ENCODE results near the gene LYSET. TPM values are rescaled to one million over a fixed set of nuclear protein-coding genes. Genes with fewer than 3 reads are reported as not detected.

The LYSET gene
- total RNA-seq, 3 donors from 2014 or later: 10.8 to 14.9 (median 11.4) TPM

DNA sequence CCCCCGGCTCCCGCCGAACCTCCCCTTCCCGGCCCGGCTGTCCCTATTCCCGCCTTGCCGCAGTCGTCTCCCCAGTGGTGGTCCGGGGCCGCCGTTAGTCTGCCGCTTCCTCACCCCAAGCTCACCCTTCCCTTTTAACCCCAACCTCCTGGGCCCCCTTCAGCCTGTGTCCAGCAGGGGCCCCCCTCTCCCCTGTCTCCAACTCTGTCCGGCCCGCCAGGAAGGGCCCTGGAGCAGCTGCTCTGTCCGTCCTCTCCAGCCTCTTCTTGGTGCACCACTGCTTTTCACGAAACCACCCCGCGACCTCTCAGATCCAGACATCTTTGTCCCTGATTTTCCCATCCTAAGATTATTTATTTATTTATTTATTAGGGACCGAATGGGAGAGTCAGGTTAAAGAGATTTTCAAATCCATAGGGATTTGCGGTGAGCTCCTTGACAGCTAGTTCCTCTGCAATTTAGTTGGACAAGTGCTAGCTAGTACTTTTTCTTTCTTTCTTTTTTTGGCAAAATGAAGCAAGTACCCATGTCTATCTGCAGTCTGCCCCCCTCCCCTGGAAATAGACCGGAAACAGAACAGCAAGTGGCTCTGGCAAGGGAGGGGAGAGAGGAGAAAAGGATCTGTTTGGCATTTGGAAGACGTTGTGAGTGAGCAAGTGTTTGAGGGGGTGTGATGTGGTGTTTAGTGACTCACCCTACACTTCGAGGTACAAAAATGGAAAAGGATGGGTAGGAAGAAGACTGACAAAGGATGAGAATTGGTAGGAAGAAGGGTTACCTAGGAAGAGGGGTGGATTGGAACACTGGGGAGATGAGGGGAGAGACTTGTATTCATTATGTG, 22.6 kb downstream of the LYSET start:
- Histone ChIP-seq H3K4me1 (peaks cover 0 to 5% of the 10 kb centered on the region in 2 donors), H3K27me3 (no peaks in the 10 kb centered on the region), H3K36me3 (no peaks in the 10 kb centered on the region), H3K9me3 (no peaks in the 10 kb centered on the region), H3K4me3 (peak overlapping the region; percentile 75 to 84 (median 81)), H3K27ac (peak overlapping the region; percentile 85 to 92)
- DNase-seq (ENCODE audit: low spot score in 2 of 2): no peak
- TF ChIP-seq, protein P1, sequence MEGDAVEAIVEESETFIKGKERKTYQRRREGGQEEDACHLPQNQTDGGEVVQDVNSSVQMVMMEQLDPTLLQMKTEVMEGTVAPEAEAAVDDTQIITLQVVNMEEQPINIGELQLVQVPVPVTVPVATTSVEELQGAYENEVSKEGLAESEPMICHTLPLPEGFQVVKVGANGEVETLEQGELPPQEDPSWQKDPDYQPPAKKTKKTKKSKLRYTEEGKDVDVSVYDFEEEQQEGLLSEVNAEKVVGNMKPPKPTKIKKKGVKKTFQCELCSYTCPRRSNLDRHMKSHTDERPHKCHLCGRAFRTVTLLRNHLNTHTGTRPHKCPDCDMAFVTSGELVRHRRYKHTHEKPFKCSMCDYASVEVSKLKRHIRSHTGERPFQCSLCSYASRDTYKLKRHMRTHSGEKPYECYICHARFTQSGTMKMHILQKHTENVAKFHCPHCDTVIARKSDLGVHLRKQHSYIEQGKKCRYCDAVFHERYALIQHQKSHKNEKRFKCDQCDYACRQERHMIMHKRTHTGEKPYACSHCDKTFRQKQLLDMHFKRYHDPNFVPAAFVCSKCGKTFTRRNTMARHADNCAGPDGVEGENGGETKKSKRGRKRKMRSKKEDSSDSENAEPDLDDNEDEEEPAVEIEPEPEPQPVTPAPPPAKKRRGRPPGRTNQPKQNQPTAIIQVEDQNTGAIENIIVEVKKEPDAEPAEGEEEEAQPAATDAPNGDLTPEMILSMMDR (IDR thresholded peaks at IDR 0.05): no peak
- TF ChIP-seq POLR2AphosphoS5 (IDR thresholded peaks at IDR 0.05) (no peak), POLR2A (IDR thresholded peaks at IDR 0.05) (no peak)
- intact Hi-C loops (cut with DNase I; ENCODE audit: low total_unique reads): no loop called here

DNA sequence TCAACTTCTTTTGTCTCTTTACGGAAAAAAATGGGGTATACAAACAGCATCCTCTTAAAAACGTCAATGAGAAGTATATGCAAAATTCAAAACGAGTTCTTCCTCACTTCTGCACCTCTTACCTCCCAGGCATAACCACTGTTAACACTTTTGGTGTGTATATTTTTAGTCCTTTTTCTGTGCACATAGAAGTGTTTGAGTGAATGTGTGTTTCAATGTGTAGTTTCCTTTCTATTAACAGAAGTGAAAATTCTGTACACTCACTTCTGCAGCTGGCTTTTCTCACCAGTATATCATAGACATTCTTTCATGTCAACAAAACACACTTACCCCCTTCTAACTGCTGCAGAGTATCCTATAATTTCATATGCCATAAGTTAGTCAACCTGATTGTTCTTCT, 27.3 kb downstream of the LYSET start:
- Histone ChIP-seq H3K4me3 (no peak overlapping the region), H3K36me3 (no peaks in the 10 kb centered on the region), H3K9me3 (no peaks in the 10 kb centered on the region), H3K27me3 (no peaks in the 10 kb centered on the region), H3K27ac (no peak overlapping the region), H3K4me1 (no peaks in the 10 kb centered on the region)
- TF ChIP-seq POLR2AphosphoS5 (IDR thresholded peaks at IDR 0.05): no peak
- TF ChIP-seq, protein P1 (IDR thresholded peaks at IDR 0.05): no peak
- no peak for TF ChIP-seq POLR2A (IDR thresholded peaks at IDR 0.05)
- intact Hi-C loops (cut with DNase I; ENCODE audit: low total_unique reads): no loop called here
- no peak for DNase-seq (ENCODE audit: low spot score in 2 of 2)

DNA sequence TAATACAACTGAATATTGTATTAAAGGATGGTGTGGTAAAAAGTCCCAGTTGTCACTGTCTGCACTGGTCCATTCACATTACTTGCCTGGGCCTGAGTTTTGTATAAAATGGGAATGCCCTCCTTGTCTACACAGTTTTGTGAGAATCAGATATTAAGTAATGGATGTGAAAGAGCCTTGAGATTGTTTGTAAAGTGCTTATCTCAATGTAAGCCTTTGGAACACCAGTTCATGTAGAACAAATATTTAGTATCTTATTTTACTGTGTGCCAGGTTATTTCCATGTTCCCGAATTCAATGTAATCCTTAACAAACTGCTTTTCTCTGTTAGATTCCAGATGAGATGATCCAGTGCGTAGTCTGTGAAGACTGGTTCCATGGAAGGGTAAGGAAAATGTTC, 29.5 kb downstream of the LYSET start:
- no peak for DNase-seq (ENCODE audit: low spot score in 2 of 2)
- Histone ChIP-seq H3K27ac (no peak overlapping the region), H3K27me3 (no peaks in the 10 kb centered on the region), H3K4me3 (no peak overlapping the region), H3K9me3 (no peaks in the 10 kb centered on the region), H3K4me1 (no peaks in the 10 kb centered on the region), H3K36me3 (no peaks in the 10 kb centered on the region)
- TF ChIP-seq, protein P1 (IDR thresholded peaks at IDR 0.05): no peak
- TF ChIP-seq POLR2A (IDR thresholded peaks at IDR 0.05): no peak
- no peak for TF ChIP-seq POLR2AphosphoS5 (IDR thresholded peaks at IDR 0.05)
- intact Hi-C loops (cut with DNase I; ENCODE audit: low total_unique reads): no loop called here

DNA sequence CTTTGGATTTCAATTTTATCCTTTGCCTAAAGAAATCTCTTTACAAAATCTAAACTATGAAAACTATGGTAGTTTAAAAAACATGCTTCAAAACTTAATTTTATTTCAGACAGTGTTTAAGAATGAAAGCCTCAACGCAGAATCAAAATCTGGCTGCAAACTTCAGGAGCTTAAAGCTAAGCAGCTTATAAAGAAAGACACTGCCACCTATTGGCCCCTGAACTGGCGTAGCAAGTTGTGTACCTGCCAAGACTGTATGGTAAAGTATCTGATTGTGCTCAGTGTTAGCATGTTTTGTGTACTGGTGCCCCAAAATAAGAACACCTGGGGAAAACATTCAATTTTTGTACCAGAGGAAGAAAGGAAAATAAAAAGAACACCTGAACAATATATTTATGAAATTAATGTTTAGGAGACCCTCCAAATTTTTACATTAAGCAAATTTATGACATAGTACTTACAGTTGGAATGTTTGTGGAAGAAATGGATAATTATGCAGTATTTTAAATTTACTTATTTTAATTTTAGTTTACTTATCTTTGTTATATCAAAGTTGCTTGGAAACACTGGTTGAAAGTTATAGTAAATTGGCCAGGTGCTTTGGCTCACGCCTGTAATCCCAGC, 34.1 kb downstream of the LYSET start:
- no peaks in the 10 kb centered on the region for H3K4me1 ChIP-seq
- H3K4me3 ChIP-seq: no peak overlapping the region
- TF ChIP-seq POLR2A (IDR thresholded peaks at IDR 0.05) (no peak), POLR2AphosphoS5 (IDR thresholded peaks at IDR 0.05) (no peak)
- TF ChIP-seq, protein P1 (IDR thresholded peaks at IDR 0.05): peak in 1 of 3 donors; percentile 26
- H3K27me3 ChIP-seq: no peaks in the 10 kb centered on the region
- DNase-seq (ENCODE audit: low spot score in 2 of 2): no peak
- intact Hi-C loops (cut with DNase I; ENCODE audit: low total_unique reads): no loop called here
- no peaks in the 10 kb centered on the region for H3K36me3 ChIP-seq
- no peak overlapping the region for H3K27ac ChIP-seq
- H3K9me3 ChIP-seq: no peaks in the 10 kb centered on the region

DNA sequence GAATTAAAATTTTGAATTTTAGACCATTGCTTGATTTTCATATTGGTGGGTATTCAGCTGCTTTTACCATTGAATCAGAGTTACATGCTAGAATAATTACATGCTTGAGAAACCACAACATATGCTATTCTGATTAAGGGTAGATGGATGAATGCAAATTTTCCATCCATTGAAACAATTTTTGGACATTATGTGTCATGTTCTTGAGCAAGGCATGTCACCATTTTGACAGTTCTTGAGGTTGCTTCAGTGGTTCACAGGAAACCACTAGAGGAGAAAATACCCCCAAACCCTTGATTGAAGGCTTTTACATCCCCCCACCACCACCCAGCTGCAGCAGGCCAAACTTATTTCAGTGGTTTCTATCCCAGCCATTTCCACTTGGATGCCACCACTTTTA, 35.4 kb downstream of the LYSET start:
- intact Hi-C loops (cut with DNase I; ENCODE audit: low total_unique reads): loop anchor here (5.0 kb wide), 1 partner anchor 87 kb away; no protein-coding TSS in a partner anchor
- H3K9me3 ChIP-seq: no peaks in the 10 kb centered on the region
- H3K36me3 ChIP-seq: no peaks in the 10 kb centered on the region
- DNase-seq (ENCODE audit: low spot score in 2 of 2): no peak
- TF ChIP-seq POLR2AphosphoS5 (IDR thresholded peaks at IDR 0.05): no peak
- TF ChIP-seq, protein P1 (IDR thresholded peaks at IDR 0.05): no peak
- no peak for TF ChIP-seq POLR2A (IDR thresholded peaks at IDR 0.05)
- H3K27ac ChIP-seq: no peak overlapping the region
- no peaks in the 10 kb centered on the region for H3K27me3 ChIP-seq
- no peak overlapping the region for H3K4me3 ChIP-seq
- H3K4me1 ChIP-seq: no peaks in the 10 kb centered on the region
